Endothelial cell of umbilical vein (primary cell): Measurements from ENCODE around the gene LRRC34. TPM values are rescaled to one million over a fixed set of nuclear protein-coding genes. Genes with fewer than 3 reads are reported as not detected.

ENCODE experiments used
- BruUV-seq: library from RNA; stranded (reverse); fragments of 400-500 nt; replicated peaks from 2 replicates; lab custom pipeline; 2021; lab: Mats Ljungman, UMichigan
- CTCF ChIA-PET: fragments of 300-600, 350-600 bp; sonication (Branson Sonifier 250); formaldehyde crosslinking; loops from one replicate; lab custom pipeline; 2021; ENCODE audit warnings: antibody characterized with exemption, inconsistent platforms; lab: Charles Lee
- POLR2A ChIA-PET: fragments of 300-600, 350-600 bp; sonication (Branson Sonifier 250); formaldehyde crosslinking; loops from one replicate; lab custom pipeline; 2021; ENCODE audit warnings: antibody characterized with exemption, inconsistent platforms; lab: Charles Lee
- DNase-seq: peaks from one replicate; pipeline ENCODE4 v3.0.0-alpha.2; 2011; ENCODE audit warnings: low read depth, low spot score
- FAIRE-seq: peaks from 2 replicates; lab custom pipeline; 2011; peaks lifted over from hg19 to GRCh38; lab: Jason Lieb, UNC
- H2AFZ ChIP-seq: 2 replicates; pipeline ENCODE4 v1.6.0; 2012; ENCODE audit warnings: low read depth, low read length, control low read depth, inconsistent platforms
- H3K27ac ChIP-seq: 2 replicates; pipeline ENCODE4 v1.5.1; 2011; ENCODE audit warnings: low read depth, mild to moderate bottlenecking, control low read depth, low read length, moderate library complexity; ENCODE audit not compliant: insufficient read depth
- H3K27me3 ChIP-seq, 2 experiments: 2 replicates each; pipeline versions ENCODE4 v1.6.0 to v1.6.1; 2011; ENCODE audit warnings: low read length in 2 of 2, mixed read lengths in 1 of 2; ENCODE audit not compliant: control insufficient read depth in 2 of 2, insufficient read depth in 2 of 2
- H3K36me3 ChIP-seq, 2 experiments: 2 replicates in 1 of 2; 3 replicates in 1 of 2; pipeline ENCODE4 v1.5.1; 2011; ENCODE audit warnings: low read length in 2 of 2, mild to moderate bottlenecking in 1 of 2, moderate library complexity in 1 of 2; ENCODE audit not compliant: control insufficient read depth in 2 of 2, insufficient read depth in 2 of 2; ENCODE audit errors: extremely low read depth in 1 of 2
- H3K4me1 ChIP-seq: 3 replicates; pipeline ENCODE4 v1.5.1; 2011; ENCODE audit warnings: mild to moderate bottlenecking, low read length; ENCODE audit not compliant: control insufficient read depth, insufficient read depth; ENCODE audit errors: extremely low read depth
- H3K4me2 ChIP-seq: 2 replicates; pipeline ENCODE4 v1.6.1; 2011; ENCODE audit warnings: low read length, control low read depth, mixed read lengths; ENCODE audit not compliant: insufficient read depth
- H3K4me3 ChIP-seq, 3 experiments: fragments of 200-600 bp in 1 of 3; sonication (generic), shearing (Covaris generic) in 1 of 3; replicated peaks in 1 of 3; 2 replicates each; pipeline ENCODE4 v1.5.1; 2011 to 2016; ENCODE audit warnings: control low read depth in 3 of 3, low read length in 3 of 3, mild to moderate bottlenecking in 2 of 3, inconsistent platforms in 1 of 3, low read depth in 1 of 3, moderate library complexity in 1 of 3; ENCODE audit not compliant: insufficient read depth in 1 of 3
- H3K79me2 ChIP-seq: 2 replicates; pipeline ENCODE4 v1.6.0; 2012; ENCODE audit warnings: low read length, inconsistent platforms; ENCODE audit not compliant: control insufficient read depth, insufficient read depth
- H3K9ac ChIP-seq: replicated peaks from 2 replicates; pipeline ENCODE3; 2011; ENCODE audit warnings: low read length, control low read depth; ENCODE audit not compliant: insufficient read depth; ENCODE audit errors: extremely low read depth
- H3K9me1 ChIP-seq: replicated peaks from 3 replicates; pipeline ENCODE4 v1.6.0; 2011; ENCODE audit warnings: mild to moderate bottlenecking, low read length; ENCODE audit not compliant: control insufficient read depth, insufficient read depth; ENCODE audit errors: extremely low read depth
- H3K9me3 ChIP-seq: replicated peaks from 2 replicates; pipeline ENCODE4 v1.5.1; 2012; ENCODE audit warnings: low read length, inconsistent platforms; ENCODE audit not compliant: control insufficient read depth, insufficient read depth
- H4K20me1 ChIP-seq: replicated peaks from 2 replicates; pipeline ENCODE3; 2011; ENCODE audit warnings: mild to moderate bottlenecking, low read length; ENCODE audit not compliant: control insufficient read depth, insufficient read depth; ENCODE audit errors: extremely low read depth
- CTCF ChIP-seq, 2 donors: IDR thresholded peaks; 1 replicate in 1 of 2; 2 replicates in 1 of 2; pipeline ENCODE4 v1.5.1; 2011; ENCODE audit warnings: low read length in 2 of 2, mild to moderate bottlenecking in 2 of 2, moderate library complexity in 2 of 2, control low read depth in 1 of 2, inconsistent platforms in 1 of 2, low read depth in 1 of 2; ENCODE audit not compliant: insufficient read depth in 1 of 2; ENCODE audit errors: extremely low read depth in 1 of 2
- EZH2 ChIP-seq: IDR thresholded peaks from 2 replicates; pipeline ENCODE4 v1.6.1; 2012; ENCODE audit warnings: borderline replicate concordance, low read depth, mild to moderate bottlenecking, moderate library complexity, low read length, inconsistent platforms; ENCODE audit not compliant: severe bottlenecking
- FOS ChIP-seq: IDR thresholded peaks from 2 replicates; pipeline ENCODE4 v1.6.1; 2011; ENCODE audit warnings: mild to moderate bottlenecking, low read length, moderate library complexity, borderline replicate concordance; ENCODE audit not compliant: insufficient read depth
- GATA2 ChIP-seq: IDR thresholded peaks from 2 replicates; pipeline ENCODE4 v1.7.0; 2011; ENCODE audit warnings: low read depth, mild to moderate bottlenecking, moderate library complexity, mixed read lengths, low read length; ENCODE audit not compliant: insufficient read length, insufficient read depth
- JUN ChIP-seq: IDR thresholded peaks from 2 replicates; pipeline ENCODE4 v1.6.1; 2011; ENCODE audit warnings: borderline replicate concordance, low read depth; ENCODE audit not compliant: insufficient read length, insufficient read depth
- MAX ChIP-seq: IDR thresholded peaks from 2 replicates; pipeline ENCODE4 v1.6.1; 2011; ENCODE audit not compliant: insufficient read depth, insufficient read length
- MYC ChIP-seq: IDR thresholded peaks from one replicate; pipeline ENCODE4 v1.6.1; 2011; ENCODE audit warnings: mild to moderate bottlenecking, low read depth, low read length
- POLR2A ChIP-seq: IDR thresholded peaks from 2 replicates; pipeline ENCODE4 v1.6.1; 2012; ENCODE audit warnings: low read depth, mild to moderate bottlenecking, control low read depth, low read length
- POLR2AphosphoS5 ChIP-seq: IDR thresholded peaks from 2 replicates; pipeline ENCODE4 v1.6.1; 2012; ENCODE audit warnings: low read depth, mild to moderate bottlenecking, control low read depth, low read length, moderate library complexity; ENCODE audit not compliant: insufficient read depth
- dilution Hi-C: fragments of 300-500 bp; cut with MboI; formaldehyde crosslinking; loops from one replicate; pipeline ENCODE4 v1.15.0; 2019; ENCODE audit warnings: low sequenced_read_pairs; ENCODE audit not compliant: extremely low pct_ligation_motif_present
- intact Hi-C: fragments of 100-400 bp; cut with micrococcal nuclease; formaldehyde crosslinking; loops from one replicate; pipeline ENCODE4 v1.10.0; 2022
- polyA plus RNA-seq, 4 experiments: library from polyadenylated mRNA; depleted of rRNA in 3 of 4; stranded (reverse) in 3 of 4; unstranded in 1 of 4; fragments of >200 nt; gene quantifications; 2 replicates each; pipeline versions ENCODE4 v1.2.1 to v1.2.3, GENCODE V29; 2011 to 2012; ENCODE audit warnings: missing spikeins in 1 of 4
- total RNA-seq: library from RNA; stranded (reverse); gene quantifications from 2 replicates; pipeline ENCODE4 v1.2.3, GENCODE V29; 2021

Gene LRRC34
- total and polyA plus RNA-seq, 2 donors (not counting 3 experiments of a cell fraction or from before 2014, with no cell fraction given) = 0.72 to 2.5 TPM

DNA sequence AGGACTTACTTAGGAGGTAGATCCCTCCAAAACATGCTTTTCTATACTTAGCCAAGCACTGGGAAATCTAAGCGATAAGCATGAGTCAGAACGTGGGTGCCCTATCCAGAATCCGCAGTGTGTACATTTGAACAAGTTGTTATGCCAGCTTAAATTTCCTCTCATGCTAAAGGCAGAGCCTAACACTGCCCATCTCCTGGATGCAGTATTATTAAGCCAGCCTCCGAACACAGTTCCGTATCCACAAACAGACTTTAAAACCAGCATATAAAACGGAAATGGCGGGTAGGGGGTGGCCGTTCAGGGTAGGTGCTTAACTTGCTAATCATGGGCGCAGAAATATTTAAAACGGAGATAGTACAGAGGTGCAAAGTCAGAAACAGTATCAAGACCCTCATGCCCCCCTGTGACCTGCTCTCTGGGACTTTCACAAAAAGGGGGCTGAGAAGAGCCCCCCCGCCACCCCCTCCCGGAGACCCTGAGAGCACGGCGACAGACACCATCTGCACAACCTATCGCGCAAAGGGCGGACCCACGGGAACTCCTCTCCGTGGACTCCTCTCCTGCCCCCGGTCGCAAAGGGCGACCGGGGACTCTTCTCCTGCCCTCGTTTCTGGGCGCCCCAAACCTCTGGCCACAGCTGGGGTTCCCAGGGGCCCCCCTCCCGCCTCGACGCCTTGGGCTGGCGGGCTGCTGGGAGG is 923 bp downstream of the LRRC34 start:
- Histone ChIP-seq H3K4me1 (peaks cover 15% of the 10 kb centered on the region), H3K4me3 (peak overlapping the region; percentile 11 to 48 (median 44)), H3K79me2 (no peaks in the 10 kb centered on the region), H3K4me2 (peak overlapping the region; percentile 74), H3K27me3 (no peaks in the 10 kb centered on the region), H3K27ac (no peak overlapping the region), H3K9me3 (peaks cover 4% of the 10 kb centered on the region), H4K20me1 (no peaks in the 10 kb centered on the region), H3K9me1 (no peaks in the 10 kb centered on the region), H3K36me3 (no peaks in the 10 kb centered on the region), H3K9ac (peak overlapping the region; percentile 22), H2AFZ (peak overlapping the region; percentile 95)
- TF ChIP-seq CTCF (IDR thresholded peaks at IDR 0.05; ENCODE audit: extremely low read depth in 1 of 2, insufficient read depth in 1 of 2, low read depth in 1 of 2, low read length in 2 of 2) (no peak), POLR2AphosphoS5 (no peak), MAX (no peak), EZH2 (no peak), GATA2 (no peak), JUN (no peak), FOS (no peak), MYC (no peak), POLR2A (no peak)
- ChIA-PET POLR2A (no interaction called here), CTCF (interaction anchor here (1.3 to 1.8 kb wide), 2 partner anchors 12 to 14 kb away, joined by 3 to 5 read pairs; no protein-coding TSS in a partner anchor)
- dilution Hi-C loops = no loop called here
- DNase-seq (peak; percentile 45), FAIRE-seq (no peak)
- intact Hi-C loops = loop anchor here (1.0 to 2.0 kb wide), 2 partner anchors 39 to 155 kb away; partner anchors contain the start of genes MYNN and SEC62
- BruUV-seq = no TSS peak
